Stimulated activated CD4-positive, alpha-beta T cell treated with anti-CD3 and anti-CD28 coated beads, Interleukin-1b, Interleukin-23, amount 100 ng/mL, for 4 hours (primary cell): ENCODE results near the gene NRSN2.

Source experiments
- DNase-seq, 2 donors: peaks; one replicate each; pipeline ENCODE4 v3.0.0-alpha.2; 2020; ENCODE audit warnings: low read depth in 2 of 2

NRSN2 gene, protein sequence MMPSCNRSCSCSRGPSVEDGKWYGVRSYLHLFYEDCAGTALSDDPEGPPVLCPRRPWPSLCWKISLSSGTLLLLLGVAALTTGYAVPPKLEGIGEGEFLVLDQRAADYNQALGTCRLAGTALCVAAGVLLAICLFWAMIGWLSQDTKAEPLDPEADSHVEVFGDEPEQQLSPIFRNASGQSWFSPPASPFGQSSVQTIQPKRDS

DNA sequence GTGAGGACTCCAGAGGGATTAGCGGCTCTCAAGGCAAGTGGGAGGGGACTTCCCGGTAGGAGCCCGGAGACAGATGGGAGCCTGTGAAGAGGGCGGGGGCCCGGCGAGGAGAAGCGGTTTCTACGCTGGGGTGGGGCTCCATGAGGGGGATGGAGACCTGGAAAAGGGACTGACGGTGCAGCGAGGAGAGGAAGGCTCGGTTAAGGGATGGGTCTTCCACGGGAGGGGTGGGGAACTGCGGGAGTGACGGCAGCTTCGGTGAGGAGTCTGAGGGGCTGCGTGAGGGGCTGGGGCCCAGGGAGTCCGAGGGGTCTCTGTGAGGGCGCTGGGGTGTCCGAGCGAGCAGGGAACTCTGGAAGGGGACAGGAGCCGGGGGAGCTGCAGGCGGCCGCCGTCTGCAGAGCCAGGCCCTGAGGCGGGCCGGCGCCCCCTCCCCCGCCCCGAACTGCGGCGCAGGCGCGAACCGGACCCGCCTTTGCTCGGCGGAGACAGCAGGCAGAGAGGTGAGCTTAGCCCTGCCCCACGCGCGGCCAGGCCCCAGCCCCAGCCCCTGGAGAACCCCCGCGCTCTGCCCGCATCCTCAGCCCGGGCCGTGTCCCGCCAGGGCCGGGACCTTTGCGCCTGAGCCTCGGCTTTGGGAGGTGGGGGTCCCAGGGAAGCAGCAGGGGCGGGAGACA, at the start of gene NRSN2:
NRSN2 (plus strand) TSS at position 472 of the 677 bp plus-strand sequence. CDS start 2,533 bp downstream, outside the sequence.
- peak in 1 of 2 donors; percentile 22 for DNase-seq

DNA sequence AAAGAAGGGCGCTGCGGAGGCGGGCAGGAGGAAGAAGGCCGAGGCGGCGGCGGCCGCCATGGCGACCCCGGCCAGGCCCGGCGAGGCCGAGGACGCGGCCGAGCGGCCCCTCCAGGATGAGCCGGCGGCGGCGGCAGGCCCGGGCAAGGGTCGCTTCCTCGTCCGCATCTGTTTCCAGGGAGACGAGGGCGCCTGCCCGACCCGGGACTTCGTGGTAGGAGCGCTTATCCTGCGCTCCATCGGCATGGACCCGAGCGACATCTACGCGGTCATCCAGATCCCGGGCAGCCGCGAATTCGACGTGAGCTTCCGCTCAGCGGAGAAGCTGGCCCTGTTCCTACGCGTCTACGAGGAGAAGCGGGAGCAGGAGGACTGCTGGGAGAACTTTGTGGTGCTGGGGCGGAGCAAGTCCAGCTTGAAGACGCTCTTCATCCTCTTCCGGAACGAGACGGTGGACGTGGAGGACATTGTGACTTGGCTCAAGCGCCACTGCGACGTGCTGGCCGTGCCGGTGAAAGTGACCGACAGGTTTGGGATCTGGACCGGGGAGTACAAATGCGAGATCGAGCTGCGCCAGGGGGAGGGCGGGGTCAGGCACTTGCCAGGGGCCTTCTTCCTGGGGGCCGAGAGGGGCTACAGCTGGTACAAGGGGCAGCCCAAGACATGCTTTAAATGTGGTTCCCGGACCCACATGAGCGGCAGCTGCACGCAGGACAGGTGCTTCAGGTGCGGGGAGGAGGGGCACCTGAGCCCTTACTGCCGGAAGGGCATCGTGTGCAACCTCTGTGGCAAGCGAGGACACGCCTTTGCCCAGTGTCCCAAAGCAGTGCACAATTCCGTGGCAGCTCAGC, 48.8 kb upstream of the NRSN2 start:
- peak; percentile 15 to 24 for DNase-seq

DNA sequence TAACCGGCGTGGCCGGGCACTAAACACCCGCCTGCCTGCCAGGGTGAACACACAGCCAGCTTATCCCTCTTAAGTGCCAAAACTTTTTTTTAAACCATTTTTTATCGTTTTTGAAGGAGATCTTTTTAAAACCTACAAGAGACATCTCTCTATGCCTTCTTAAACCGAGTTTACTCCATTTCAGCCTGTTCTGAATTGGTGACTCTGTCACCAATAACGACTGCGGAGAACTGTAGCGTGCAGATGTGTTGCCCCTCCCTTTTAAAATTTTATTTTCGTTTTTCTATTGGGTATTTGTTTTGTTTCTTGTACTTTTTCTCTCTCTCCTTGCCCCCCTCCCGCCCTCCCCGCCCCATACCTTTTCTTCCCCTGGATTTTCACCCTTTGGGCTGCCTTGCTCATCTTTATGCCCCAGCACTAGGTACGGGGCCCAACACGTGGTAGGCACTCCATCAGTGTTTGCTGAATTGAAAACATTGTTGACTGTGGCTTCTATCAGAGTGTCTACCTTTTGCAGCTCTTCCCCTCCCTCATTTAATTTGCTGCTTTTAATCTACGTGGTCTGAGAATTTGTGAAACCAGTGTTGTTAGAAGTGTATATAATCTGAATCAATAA, 48.0 kb upstream of the NRSN2 start:
- no peak for DNase-seq

DNA sequence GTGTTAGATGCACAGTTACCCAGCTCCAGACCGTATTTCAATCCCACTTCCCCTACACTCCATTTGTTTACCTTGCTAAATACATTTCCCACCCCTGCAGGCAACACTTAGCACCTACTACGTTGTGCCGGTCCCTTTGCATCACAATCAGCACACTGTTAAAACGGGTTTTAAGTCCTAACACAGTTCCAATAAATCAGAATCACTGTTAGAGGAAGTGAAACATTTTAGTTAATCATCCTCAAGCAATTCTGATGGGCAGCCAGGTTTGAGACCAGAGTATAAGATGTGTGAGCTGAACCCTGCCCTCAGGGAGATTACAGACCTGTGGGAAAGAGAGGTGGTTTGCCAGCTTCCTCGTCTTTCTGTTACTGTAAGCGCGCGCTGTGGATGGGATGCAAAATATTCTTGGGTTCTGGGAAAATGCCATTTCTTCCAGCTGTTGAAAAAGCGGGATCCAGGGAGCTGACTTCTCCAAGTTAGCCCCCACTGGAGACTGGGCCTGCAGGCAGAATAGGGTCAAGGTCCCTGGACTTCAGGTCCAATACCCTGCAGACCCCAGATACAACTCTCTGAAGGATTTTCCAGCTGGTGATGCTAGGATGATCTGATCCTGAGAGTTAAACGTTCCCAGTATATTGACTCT, 46.4 kb upstream of the NRSN2 start:
- no peak for DNase-seq

DNA sequence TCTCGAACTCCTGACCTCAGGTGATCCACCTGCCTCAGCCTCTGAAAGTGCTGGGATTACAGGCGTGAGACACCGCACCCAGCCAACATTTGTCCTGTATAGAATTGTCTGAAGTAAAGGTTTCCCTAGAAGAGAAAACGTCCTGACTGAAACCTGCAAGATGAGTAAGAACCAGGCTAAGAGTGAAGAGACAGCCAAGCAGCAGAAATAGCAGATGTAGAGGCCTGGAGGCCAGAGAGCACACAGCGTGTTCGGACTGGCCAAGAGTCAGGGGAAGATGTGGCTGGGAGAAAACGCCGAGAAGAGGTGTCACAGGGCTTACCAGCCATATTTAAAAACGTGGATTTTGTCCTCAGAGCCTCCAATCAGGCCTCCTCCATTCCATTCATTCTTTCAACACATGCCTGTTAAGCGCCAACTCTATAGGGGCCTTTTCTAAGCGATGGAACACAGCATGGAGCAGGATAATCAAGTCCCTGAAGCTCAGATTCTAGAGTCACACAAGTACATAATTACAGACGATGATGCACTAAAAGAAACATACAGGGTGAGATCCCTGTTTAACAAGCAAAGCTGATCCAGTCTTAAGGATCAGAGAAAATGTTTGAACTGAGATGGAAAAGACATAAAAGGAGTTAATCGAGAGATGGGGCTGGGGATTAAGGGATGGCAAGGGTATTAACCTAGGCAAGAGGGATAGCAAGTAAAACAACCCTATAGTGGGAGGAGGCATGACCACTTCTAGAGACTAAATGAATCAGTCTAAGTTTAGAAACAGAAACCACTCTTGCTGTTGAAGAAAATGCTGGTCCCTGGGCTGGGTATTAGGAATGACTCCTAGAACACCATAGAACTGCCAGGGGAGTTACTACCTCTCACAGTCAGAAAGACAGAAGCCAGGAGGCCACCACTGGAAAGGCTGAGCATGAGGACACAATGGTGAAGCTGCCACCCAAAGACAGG, 44.7 kb upstream of the NRSN2 start:
- no peak for DNase-seq

DNA sequence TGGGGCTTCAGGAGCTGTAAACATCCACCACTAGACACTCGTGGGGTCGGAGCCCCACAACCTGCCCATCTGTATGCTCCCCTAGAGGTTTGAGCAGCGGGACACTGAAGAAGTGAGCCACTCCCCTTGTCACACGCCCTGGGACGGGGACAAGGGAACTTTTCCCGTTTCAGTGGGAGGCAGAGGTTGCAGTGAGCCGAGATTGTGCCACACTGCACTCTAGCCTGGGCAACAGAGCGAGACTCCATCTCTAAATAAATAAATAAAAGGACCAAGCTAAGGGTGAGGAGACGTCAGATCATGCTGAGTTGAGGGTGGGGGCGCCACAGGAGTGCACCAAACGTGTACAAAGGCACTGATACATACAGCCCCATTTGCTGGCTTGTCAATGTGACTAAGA, 41.2 kb upstream of the NRSN2 start:
- DNase-seq: no peak

DNA sequence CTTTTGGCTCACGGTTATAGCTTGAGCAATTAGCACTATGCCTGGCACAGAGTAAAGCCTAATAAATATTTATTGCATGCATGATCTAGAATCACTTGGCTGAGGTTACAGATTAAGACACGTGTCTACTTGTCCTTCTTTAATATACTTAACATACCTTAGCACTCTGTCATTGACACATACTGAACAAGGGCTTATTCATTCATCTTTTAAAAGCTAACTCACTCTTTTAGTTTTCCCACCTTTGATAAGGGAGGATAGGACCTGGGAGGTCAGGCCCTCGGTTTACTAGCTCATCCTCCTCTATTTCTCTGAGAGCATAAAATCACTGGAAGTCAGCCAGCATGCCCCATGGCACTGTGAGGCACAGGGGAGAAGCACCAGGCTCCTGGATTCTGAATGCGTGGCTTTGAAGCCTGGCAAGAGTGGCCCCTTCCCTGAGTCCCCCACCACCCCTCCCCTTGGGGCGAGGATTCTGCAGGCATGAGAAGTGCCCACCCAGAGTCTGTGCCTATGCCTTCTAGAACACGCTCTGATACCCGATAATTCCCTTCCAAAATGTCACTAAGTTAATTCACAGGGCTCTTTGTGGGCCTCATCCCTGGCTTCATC, 38.4 kb upstream of the NRSN2 start:
- no peak for DNase-seq

DNA sequence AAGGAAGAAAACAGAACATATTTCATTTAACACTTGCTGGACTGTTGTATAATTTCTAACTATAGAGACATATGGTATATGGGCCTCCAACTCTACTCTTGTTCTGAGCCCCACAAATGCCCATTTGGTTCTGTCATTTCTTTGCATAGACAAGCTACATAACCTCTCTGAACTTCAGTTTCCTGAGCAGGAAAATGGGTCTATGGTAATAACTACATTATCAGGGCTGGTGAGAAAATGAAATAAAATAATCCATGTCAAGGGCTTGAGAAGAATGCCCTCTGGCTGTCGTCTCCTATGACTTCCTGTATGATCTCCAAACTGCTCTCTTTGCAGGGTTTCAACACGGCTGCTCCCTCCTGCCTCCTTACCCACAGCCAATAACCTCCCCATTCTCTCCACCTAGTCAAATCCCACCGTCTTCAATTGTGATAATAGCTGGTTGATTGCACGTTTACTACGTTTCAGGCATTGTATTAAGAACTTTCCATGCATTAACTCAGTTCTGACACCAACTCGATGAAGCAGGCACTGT, 37.5 kb upstream of the NRSN2 start:
- DNase-seq: no peak

DNA sequence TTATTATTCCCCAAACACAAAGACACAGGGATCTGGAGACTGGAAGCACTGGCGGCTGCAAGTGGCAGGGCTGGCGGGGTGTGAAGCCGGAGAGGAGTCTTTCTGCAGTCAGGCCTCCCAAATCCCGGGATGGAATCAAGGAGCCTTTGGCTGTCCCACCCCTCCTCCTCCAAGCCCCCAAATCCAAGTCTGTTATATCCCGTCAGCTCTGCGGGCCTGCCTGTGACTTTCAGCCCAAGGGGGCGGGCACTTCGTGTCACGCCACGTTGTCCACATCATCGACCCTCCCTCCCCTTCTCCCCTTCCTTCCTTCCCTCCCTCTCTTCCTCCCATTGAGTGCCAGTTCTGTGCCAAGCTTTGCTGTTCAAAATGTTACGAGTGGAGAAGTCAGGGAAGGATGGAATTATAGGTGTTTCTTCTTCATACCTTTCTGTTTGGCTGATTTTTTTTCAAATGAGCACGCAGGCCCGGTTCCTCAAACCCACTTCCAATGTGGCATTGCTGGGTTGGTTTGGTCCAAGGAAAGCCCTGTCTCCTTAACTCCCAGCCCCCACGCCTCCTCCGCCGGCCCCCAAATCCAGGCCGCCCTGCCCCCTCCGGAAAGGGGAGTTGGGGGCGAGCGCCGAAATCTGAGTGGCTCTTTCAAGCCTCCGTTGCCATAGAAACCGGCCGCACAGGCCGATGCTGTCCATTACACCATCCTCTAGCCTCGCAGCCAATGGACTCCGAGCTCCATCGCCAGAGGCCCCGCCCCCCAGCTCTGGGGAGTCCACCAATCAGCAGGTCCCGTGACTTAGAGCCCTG, 36.9 kb upstream of the NRSN2 start:
- DNase-seq: peak; percentile 56 to 77

DNA sequence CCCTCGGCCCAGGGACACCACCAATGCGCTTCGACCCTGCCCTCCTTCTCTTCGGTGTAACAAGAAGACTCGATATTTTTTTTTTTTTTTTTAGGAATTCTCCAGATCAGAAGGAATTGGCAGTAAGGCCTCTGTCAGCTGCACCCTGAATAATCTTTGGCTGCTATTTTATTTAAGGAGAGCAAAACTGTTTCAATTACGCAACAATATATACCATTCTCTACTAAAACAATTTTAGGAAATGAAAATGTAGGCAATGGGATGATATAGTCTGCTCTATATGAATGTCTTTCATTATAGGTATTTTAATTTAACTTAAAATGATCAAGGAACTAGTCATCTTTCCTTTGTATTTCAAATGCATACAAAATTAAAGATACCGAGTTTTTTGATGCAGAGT, 36.3 kb upstream of the NRSN2 start:
- DNase-seq: no peak

DNA sequence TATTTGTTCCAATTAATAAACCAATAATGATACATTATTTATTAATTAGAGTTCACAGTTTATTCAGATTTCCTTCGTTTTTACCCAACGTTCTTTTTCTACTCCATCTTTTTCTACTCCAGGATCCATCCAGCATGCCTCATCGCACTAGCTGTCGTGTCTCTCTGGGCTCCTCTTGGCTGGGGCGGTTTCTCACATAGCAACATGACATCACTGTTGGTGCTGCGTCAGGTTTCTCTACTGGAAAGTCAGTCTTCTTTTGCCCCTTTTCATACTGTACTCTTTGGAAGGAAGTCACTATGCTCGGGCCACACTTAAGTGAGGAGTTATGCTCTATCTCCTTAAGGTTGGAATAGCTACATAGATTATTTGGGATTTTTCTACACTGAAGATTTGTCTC, 35.3 kb upstream of the NRSN2 start:
- DNase-seq: no peak

DNA sequence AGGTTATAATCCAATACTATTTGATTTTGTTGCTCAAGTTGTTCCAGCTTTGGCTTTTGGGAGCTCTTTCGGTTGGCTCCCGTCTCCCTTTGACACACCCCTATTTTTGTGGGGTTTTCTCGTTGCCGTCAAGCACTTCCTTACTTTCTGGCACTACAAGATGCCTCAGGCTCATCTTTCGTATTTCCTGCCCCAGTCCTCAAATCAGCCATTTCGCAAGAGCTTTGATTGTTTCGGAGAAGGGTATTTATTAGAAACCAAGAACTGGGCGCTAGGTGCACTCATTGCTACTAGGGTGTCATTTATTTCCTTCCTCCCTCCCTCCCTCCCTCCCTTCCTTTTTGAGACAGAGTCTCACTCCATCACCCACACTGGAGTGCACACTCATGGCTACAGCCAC, 34.8 kb upstream of the NRSN2 start:
- DNase-seq: no peak

DNA sequence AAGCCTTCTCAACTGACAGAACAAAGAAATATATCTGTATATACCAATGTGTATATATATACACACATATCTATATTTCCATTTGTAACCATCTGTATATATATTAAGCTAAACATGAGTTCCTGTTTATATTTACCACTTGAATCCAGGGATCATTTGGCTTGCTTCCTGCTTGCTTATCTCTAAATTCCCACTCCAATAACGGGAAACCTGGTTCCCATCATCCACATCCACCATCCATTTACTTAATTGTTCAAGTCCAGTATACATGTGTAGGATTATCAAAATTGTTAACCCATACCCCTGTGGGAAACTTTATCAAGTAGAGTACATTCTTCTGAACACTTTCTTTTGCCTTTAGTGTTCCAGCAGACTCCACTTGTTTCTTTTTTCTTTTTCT, 34.0 kb upstream of the NRSN2 start:
- no peak for DNase-seq

DNA sequence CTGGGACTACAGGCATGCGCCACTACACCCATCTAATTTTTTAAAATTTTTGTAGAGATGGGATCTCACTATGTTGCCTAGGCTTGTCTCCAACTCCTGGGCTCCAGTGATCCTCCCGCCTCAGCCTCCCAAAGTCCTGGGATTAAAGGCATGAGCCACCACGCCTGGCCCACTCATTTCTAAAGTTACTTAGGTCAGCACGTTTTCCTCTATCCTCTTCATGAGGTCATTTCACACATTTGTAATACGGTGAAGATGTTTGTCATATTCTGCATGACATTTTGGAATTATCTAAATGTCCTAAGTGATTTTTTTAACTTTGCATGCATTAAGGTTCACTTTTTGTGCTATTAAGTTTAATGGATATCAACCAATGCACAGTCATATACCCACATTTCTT, 33.5 kb upstream of the NRSN2 start:
- DNase-seq: no peak

DNA sequence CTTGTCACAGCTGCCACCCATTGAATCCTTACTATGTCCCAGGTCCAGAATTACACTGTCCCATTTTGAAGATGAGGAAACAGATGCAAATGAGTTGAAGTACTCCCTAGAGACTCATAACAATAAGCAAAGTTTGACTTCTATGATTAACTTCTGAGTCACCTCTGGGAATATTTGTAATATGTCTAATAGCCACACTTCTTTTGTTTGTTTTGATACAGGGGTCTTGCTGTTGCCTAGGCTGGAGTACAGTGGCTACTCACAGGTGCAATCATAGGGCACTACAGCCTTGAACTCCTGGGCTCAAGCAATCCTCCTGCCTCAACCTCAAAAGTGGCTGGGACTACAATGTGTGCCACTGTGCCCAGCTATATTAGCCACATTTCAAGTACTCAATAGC, 33.0 kb upstream of the NRSN2 start:
- no peak for DNase-seq

DNA sequence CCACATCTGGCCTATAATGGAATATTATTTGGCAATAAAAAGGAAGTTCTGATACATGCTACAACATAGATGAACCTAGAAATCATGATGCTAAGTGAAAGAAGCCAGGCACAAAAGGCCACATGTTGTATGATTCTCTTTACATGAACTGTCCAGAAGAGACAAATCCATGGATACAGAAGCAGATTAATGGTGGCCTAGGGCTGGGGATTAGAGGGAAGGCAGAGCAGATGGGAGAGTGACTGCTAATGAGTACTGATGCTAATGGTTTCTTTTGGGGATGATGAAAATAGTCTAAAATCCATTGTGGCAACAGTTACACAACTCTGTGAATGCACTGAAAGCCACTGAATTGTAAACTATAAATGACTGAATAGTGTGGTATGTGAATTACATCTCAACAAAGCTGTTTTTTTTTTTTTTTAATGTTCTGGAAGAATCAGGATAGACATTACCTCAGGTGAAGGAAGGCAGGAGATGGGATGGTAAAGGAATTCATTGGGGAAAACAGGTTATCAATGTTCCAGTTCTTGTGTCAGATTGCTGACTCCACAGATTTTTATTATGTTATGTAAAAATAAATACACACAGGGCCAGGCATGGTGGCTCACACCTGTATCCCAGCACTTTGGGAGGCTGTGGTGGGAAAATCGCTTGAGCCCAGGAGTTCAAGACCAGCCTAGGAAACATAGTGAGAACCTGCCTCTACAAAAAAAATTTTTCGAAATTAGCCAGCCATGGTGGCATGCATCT, 30.4 kb upstream of the NRSN2 start:
- no peak for DNase-seq

DNA sequence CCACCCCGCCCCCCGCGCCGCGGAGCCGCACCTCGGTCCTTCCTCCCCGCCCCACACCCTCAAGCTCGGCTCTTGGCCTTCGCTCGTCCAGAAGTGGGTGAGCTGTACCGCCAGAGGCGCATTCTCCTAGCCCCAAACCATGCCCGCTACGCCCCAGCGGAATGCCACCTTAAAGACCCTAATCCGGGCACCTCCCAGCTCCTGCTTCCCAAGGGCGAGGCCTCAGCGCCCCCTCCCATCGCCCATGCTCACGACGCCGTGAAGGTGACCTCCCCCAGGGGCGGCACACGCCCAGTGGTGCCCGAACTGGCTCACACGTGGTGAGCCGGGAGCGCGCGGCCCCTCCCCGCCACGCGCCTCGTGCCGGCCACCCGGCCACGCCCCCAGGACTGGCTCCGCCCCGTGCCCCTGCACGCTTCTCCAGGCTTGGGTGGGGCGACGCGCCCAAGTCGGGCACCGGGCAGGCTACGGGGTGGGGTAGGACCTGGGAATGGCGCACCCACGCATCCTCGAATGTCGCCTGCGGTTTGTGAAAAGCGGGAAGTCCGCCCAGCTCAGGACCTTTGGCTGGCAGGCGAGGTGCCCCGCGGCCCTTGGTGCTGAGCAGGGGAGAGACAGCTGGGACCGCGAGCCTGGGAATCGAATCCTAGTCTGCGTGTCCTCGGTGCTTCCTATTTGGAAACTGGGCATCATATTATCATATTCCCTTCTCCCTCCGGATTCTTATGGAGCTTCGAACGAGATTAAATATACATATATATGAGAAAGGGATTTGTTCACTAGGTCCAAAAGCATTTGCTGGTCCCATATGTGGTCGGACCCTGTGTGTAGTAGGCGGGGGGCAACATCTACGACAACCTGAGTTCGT, 22.5 kb upstream of the NRSN2 start:
- peak; percentile 90 to 96 for DNase-seq
